NCI-H526 (cell line): ENCODE measurements around the gene PSTPIP2.
"Not testable (repeated sequence)": the region's sequence is repeated elsewhere in the genome, so short reads cannot be mapped to it uniquely, and the experiment has no call there.

Experiments used
- DNase-seq, 2 experiments: peaks; one replicate each; lab custom pipeline; 2025; lab: John Stamatoyannopoulos, UW

The PSTPIP2 gene

GRCh38 chr18:46070232-46070631 is 1.8 kb downstream of the PSTPIP2 start:
- DNase-seq: no peak

- DNase-seq: no peak
Observed at GRCh38 chr18:46069524-46069923, 2.5 kb downstream of the PSTPIP2 start.

DNA sequence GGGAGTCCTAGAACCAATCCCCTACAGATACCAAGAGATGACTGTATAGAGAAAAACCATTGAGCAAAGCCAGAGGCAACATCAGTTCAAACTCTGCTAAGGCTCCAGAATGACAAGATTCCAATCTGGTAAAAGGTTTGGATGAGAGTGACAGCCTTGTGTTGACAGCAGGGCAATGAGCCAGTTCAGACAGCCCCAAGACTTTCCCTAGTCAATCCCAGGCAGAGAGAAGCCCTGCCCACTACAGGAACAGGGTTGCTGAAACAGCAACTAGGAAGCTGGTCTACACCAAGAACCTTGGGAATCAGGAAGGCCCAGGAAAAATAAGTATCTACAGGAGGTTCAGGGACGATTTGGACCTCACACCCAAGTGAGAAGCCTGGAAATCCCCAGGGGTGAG is 3.3 kb downstream of the PSTPIP2 start:
- no peak for DNase-seq

DNA sequence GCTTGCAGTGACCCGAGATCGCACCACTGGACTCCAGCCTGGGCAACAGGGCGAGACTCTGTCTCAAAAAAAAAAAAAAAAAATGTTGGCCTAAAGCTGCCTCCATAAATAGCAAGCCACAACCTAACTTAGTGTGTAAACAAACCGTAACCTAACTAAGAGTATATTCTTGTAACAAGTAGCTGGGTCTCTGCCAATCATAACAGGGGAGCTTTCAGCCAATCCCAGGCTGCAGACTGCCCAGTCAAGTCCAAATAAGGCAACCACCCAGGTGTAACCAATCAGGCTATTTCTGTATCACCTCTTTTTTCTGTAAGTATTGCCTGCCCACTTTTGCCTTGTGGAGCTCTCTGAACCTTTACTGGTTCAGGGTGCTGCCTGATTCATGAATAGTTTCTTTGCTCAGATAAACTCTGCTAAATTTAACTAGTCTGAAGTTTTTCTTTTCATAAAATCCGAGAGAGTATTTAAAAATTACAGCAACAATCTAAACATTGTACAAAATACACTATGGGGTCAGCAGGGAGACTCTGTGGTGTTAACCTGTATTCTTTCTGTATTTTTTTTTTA is 4.5 kb downstream of the PSTPIP2 start:
- DNase-seq: no peak

DNA sequence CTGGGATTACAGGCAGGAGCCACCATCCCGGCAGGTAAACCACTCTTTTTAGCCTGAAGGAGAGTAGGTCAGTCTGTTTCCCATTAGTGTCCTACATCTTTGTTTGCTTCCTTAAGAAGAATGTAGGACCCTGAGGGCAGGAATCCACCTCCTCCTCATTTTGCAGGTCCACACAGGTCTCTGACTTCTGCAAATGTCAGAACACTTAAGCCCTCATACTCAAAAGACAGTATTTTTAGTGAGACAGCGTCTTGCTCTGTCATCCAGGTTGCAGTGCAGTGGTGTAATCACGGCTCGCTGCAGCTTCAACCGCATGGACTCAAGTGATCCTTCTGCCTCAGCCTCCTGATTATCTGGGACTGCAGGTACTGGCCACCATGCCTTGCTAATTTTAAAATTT is 9.3 kb downstream of the PSTPIP2 start:
- no peak for DNase-seq

- DNase-seq: no peak
Observed at GRCh38 chr18:46061796-46062195, 10.3 kb downstream of the PSTPIP2 start.

- DNase-seq: no peak
Observed at GRCh38 chr18:46061387-46061786, 10.7 kb downstream of the PSTPIP2 start.

- DNase-seq: no peak
Observed at GRCh38 chr18:46060359-46060841, 11.7 kb downstream of the PSTPIP2 start.

GRCh38 chr18:46055838-46056230 is 16.2 kb downstream of the PSTPIP2 start:
- DNase-seq: no peak

- no peak for DNase-seq
Observed at GRCh38 chr18:46054956-46055837, 16.9 kb downstream of the PSTPIP2 start.

DNA sequence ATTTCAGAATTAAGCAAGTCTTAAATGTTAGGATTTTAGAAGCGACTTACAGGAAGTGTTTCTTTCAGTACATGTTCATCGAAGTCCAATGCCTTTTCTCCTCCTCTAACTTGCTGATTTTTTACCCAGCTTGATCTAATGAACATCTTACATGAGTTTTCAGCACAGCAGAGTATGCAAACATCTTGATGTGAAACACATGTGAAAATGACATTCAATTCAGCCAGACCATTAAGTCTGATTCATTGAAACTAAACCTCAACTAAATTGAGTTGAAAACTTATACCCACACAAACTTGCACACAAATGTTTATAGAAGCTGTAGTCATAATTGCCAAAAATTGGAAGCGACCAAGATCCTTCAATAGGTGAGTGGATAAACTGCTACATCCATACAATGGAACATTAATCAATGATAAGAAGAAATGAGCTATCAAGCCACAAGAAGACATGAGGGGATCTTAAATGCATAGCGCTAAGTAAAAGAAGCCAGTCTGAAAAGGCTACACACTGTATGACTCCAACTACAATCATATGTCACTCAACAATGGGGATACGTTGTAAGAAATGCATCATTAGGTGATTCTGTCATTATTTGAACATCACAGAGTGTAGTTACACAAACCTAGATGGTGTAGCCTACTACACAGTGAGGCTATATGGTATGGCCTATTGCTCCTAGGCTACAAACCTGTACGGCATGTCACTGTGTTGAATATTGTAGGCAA is 18.5 kb downstream of the PSTPIP2 start:
- no peak for DNase-seq

DNA sequence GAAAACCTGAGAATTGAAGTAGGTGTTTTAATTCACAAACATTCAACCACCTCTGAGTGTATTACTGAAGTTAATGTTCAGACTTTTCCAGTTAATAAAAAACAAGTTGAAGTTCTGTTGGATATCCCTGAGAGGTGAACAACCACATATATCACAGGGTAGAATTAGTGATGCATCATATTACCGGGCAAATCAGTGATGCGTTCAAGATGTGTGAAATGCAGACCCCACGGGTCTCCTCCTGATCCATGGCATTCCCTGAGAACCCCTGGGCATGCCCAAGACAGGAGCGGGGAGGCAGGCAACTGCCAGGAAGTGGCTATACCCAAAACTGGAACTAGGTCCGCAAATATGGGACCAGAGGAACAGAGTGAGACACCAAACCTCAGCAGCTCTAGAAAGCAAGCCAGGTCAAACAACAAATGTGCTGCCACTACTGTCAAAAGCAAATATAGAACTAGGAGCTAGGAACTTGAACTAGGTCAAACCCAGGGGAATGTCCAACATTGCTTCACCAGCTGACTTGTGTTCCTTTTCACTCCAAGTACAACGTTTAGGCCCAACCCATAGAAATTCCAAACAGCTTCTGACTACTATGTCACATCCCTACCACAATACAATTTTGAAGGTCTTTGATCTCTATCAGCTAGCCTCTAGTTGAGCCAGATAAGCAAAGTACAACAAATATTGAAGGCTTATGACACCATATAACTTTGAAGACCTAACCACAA is 20.2 kb downstream of the PSTPIP2 start:
- no peak for DNase-seq

GRCh38 chr18:46050268-46050667 is 21.8 kb downstream of the PSTPIP2 start:
- DNase-seq: no peak

DNA sequence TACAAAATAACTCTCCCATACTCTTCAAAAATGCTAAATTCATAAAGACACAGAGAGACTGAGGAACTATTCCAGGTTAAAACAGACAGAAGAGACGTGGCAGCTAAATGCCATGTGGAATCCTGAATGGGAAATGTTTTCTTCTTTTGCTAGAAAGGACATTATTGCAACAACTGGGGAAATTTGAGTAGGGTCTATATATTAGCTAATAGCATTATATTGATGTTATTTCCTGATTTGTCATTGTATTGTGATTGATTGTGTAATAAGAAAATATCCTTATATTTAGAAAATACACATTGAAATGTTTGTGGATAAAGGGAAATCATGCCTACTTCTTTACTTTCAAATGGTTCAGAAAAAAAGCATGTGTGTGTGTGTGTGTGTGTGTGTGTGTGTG is 23.4 kb downstream of the PSTPIP2 start:
- DNase-seq: no peak

DNA sequence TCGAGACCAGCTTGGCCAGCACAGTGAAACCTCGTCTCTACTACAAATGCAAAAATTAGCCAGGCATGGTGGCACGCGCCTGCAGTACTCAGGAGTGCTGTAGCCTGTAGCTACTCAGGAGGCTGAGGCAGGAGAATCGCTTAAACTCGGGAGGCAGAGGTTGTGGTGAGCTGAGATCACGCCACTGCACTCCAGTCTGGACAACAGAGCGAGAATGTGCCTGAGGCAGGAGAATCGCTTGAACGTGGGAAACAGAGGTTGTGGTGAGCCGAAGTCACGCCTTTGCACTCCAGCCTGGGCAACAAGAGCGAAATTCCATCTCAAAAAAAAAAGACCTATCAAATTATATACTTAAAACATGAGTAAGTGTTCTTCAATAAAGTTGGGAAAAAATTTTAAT is 24.7 kb downstream of the PSTPIP2 start:
- DNase-seq: not testable (repeated sequence)

GRCh38 chr18:46046688-46047087 is 25.4 kb downstream of the PSTPIP2 start:
- peak; percentile 44 to 80 for DNase-seq

GRCh38 chr18:46046126-46046525 is 25.9 kb downstream of the PSTPIP2 start:
- DNase-seq: peak; percentile 5 to 17

GRCh38 chr18:46042571-46043123 is 29.4 kb downstream of the PSTPIP2 start:
- DNase-seq: no peak

DNA sequence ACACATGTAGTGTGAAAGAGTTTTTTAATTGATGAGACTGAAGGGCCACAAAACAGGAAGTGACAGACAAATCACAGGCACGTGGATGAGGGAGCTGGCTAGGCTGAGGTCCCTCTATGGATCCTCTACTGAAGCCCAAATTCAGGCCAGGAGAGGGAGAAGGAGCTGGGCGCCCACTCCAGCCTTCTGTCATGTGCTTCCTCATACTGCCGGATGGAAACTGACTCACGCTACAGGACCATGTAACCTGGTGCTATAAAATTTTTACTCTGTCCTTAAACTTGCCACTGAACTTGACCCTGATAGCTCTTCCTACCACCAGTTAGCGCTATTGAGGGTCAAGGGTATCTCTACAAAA is 31.3 kb downstream of the PSTPIP2 start:
- no peak for DNase-seq

GRCh38 chr18:46040033-46040746 is 31.9 kb downstream of the PSTPIP2 start:
- DNase-seq: no peak
